Esophagus (tissue), 2 donors: ENCODE results near the gene NYNRIN. TPM values are rescaled to one million over a fixed set of nuclear protein-coding genes. Genes with fewer than 3 reads are reported as not detected.

Experiments used
- H3K27ac ChIP-seq, 2 donors: one replicate each; pipeline ENCODE4 v1.5.1; 2013; ENCODE audit warnings: low read depth in 2 of 2, mild to moderate bottlenecking in 2 of 2, inconsistent platforms in 1 of 2, low read length in 1 of 2, moderate library complexity in 1 of 2
- H3K27me3 ChIP-seq, 2 donors: one replicate each; pipeline ENCODE4 v1.6.1; 2013; ENCODE audit warnings: low read length in 2 of 2, control low read depth in 1 of 2, mild to moderate bottlenecking in 1 of 2; ENCODE audit not compliant: insufficient read depth in 2 of 2, control insufficient read depth in 1 of 2
- H3K36me3 ChIP-seq, 2 donors: one replicate each; pipeline ENCODE4 v1.6.1; 2013; ENCODE audit warnings: low read length in 1 of 2; ENCODE audit not compliant: control insufficient read depth in 2 of 2, insufficient read depth in 2 of 2
- H3K4me1 ChIP-seq, 2 donors: one replicate each; pipeline ENCODE4 v1.6.1; 2013; ENCODE audit warnings: low read length in 1 of 2; ENCODE audit not compliant: control insufficient read depth in 2 of 2, insufficient read depth in 2 of 2
- H3K4me3 ChIP-seq, 2 donors: one replicate each; pipeline ENCODE4 v1.5.1; 2013; ENCODE audit warnings: low read length in 2 of 2, mild to moderate bottlenecking in 2 of 2, low read depth in 1 of 2, moderate library complexity in 1 of 2
- H3K9me3 ChIP-seq, 2 donors: one replicate each; pipeline ENCODE4 v1.6.1; 2013; ENCODE audit warnings: mild to moderate bottlenecking in 2 of 2, low read depth in 1 of 2, low read length in 1 of 2, moderate library complexity in 1 of 2; ENCODE audit not compliant: control insufficient read depth in 2 of 2, insufficient read depth in 1 of 2
- WGBS, 2 donors: extraction: QIAGEN DNeasy Blood & Tissue Kit; methylation state at CpG; one replicate each; pipeline ENCODE4 v1.1.7; 2013; 5-methylcytosine and 5-hydroxymethylcytosine counted together
- polyA plus RNA-seq, 2 donors: library from polyadenylated mRNA; stranded (reverse); fragments of 200-250 nt; gene quantifications; one replicate each; pipeline ENCODE4 v1.2.3, GENCODE V29; 2013
- donor health status: healthy with polysubstance abuse.
- donor health status: Bipolar disorder and iron deficiency.

NYNRIN gene
- polyA plus RNA-seq, 2 donors = 4.8 to 5.6 TPM

GRCh38 chr14:24435998-24436354 is 37.2 kb downstream of the NYNRIN start:
- Histone ChIP-seq H3K36me3 (peaks cover 10 to 49% of the 10 kb centered on the region in 2 donors), H3K27me3 (no peaks in the 10 kb centered on the region), H3K9me3 (no peaks in the 10 kb centered on the region), H3K27ac (peak overlapping the region; percentile 25 to 45), H3K4me3 (no peak overlapping the region), H3K4me1 (peaks cover 4 to 18% of the 10 kb centered on the region in 2 donors)
- WGBS, 2 donors = 60 to 64% methylated on average over 6 of the region's 6 CpGs

GRCh38 chr14:24436355-24437019 is 37.7 kb downstream of the NYNRIN start:
- H3K4me3 ChIP-seq = no peak overlapping the region
- no peaks in the 10 kb centered on the region for H3K27me3 ChIP-seq
- WGBS, 2 donors = 46 to 49% methylated on average over 5 of the region's 5 CpGs
- H3K9me3 ChIP-seq = no peaks in the 10 kb centered on the region
- peaks cover 10 to 47% of the 10 kb centered on the region in 2 donors for H3K36me3 ChIP-seq
- H3K27ac ChIP-seq = peak overlapping the region; percentile 25 to 45
- peaks cover under 1 to 13% of the 10 kb centered on the region in 2 donors for H3K4me1 ChIP-seq

GRCh38 chr14:24437020-24437735 is 38.4 kb downstream of the NYNRIN start:
- H3K36me3 ChIP-seq = peaks cover 10 to 43% of the 10 kb centered on the region in 2 donors
- H3K27me3 ChIP-seq = no peaks in the 10 kb centered on the region
- WGBS, 2 donors = 67 to 73% methylated on average over 12 of the region's 12 CpGs
- peaks cover 0 to 6% of the 10 kb centered on the region in 2 donors for H3K4me1 ChIP-seq
- H3K9me3 ChIP-seq = no peaks in the 10 kb centered on the region
- H3K27ac ChIP-seq = peak overlapping the region; percentile 27 to 44
- H3K4me3 ChIP-seq = no peak overlapping the region

GRCh38 chr14:24437736-24438067 is 38.9 kb downstream of the NYNRIN start:
- Histone ChIP-seq H3K4me1 (peaks cover 0 to 2% of the 10 kb centered on the region in 2 donors), H3K27ac (peak overlapping the region; percentile 27 to 44), H3K9me3 (no peaks in the 10 kb centered on the region), H3K4me3 (no peak overlapping the region), H3K27me3 (no peaks in the 10 kb centered on the region), H3K36me3 (peaks cover 9 to 38% of the 10 kb centered on the region in 2 donors)
- WGBS, 2 donors = 63 to 71% methylated on average over 2 of the region's 2 CpGs

- H3K36me3 ChIP-seq = peaks cover 6 to 33% of the 10 kb centered on the region in 2 donors
- peaks cover 0 to 2% of the 10 kb centered on the region in 2 donors for H3K4me1 ChIP-seq
- 62 to 67% methylated on average over 9 of the region's 9 CpGs for WGBS, 2 donors
- H3K9me3 ChIP-seq = no peaks in the 10 kb centered on the region
- no peak overlapping the region for H3K27ac ChIP-seq
- no peaks in the 10 kb centered on the region for H3K27me3 ChIP-seq
- H3K4me3 ChIP-seq = no peak overlapping the region
Observed at GRCh38 chr14:24438223-24439097, 39.7 kb downstream of the NYNRIN start.

- H3K4me1 ChIP-seq = peaks cover 0 to 2% of the 10 kb centered on the region in 2 donors
Observed at GRCh38 chr14:24439257-24439656, 40.5 kb downstream of the NYNRIN start.

GRCh38 chr14:24439830-24440605 is 41.2 kb downstream of the NYNRIN start:
- Histone ChIP-seq H3K9me3 (no peaks in the 10 kb centered on the region), H3K4me3 (no peak overlapping the region), H3K27me3 (no peaks in the 10 kb centered on the region), H3K4me1 (peaks cover 0 to 2% of the 10 kb centered on the region in 2 donors), H3K27ac (no peak overlapping the region), H3K36me3 (peaks cover 6 to 29% of the 10 kb centered on the region in 2 donors)
- 66 to 74% methylated on average over 15 of the region's 15 CpGs for WGBS, 2 donors

More at GRCh38 chr14:24439257-24439656, 40.5 kb downstream of the NYNRIN start:
- H3K4me3 ChIP-seq = no peak overlapping the region
- H3K36me3 ChIP-seq = peaks cover 6 to 31% of the 10 kb centered on the region in 2 donors
- no peak overlapping the region for H3K27ac ChIP-seq
- H3K9me3 ChIP-seq = no peaks in the 10 kb centered on the region
- 42 to 59% methylated on average over 1 of the region's 1 CpG for WGBS, 2 donors
- no peaks in the 10 kb centered on the region for H3K27me3 ChIP-seq

GRCh38 chr14:24440606-24441399 is 42.0 kb downstream of the NYNRIN start:
- 82 to 84% methylated on average over 8 of the region's 8 CpGs for WGBS, 2 donors
- peaks cover 0 to 2% of the 10 kb centered on the region in 2 donors for H3K4me1 ChIP-seq
- peak overlapping the region in 1 of 2 donors; percentile 29 for H3K27ac ChIP-seq
- H3K36me3 ChIP-seq = peaks cover 6 to 29% of the 10 kb centered on the region in 2 donors
- H3K9me3 ChIP-seq = no peaks in the 10 kb centered on the region
- no peaks in the 10 kb centered on the region for H3K27me3 ChIP-seq
- H3K4me3 ChIP-seq = no peak overlapping the region
